ENCODE measurements around the gene GFRA4. TPM values are rescaled to one million over a fixed set of nuclear protein-coding genes. Genes with fewer than 3 reads are reported as not detected.

GFRA4 gene
- total and polyA plus RNA-seq, 2 donors (not counting 1 experiment from before 2014, with no cell fraction given) = not detected

DNA sequence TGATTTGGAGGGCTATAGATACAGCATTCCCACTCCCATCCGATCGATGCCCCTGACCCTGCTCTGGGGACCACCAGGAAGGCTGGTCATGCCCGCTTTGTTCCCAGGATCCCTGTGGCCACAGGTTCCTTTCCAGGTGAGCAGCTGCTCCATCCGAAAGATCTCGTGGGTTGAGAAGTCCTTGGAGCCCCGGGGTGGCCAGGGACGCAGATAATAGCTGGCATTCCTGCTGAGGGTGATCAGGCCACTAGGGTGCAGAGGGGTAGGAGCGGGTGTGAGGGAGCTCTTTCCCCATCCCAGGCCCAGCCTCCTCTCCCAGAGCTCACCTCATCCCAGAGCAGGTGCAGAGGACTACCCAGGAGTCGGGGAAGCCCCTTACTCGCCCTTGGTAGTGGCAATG lies 11.2 kb upstream of the GFRA4 start:
- H2AFZ ChIP-seq (ENCODE audit: insufficient read depth, low read depth, low read length, poor library complexity, severe bottlenecking) = no peak overlapping the region
- intact Hi-C loops (cut with micrococcal nuclease) = no loop called here
- H3K27me3 ChIP-seq (replicated peaks in 1 of 4; ENCODE audit: control extremely low read depth in 1 of 4, control insufficient read depth in 3 of 4, insufficient read depth in 4 of 4, low read length in 3 of 4) = peaks cover 0 to 41% (median 12%) of the 10 kb centered on the region in 4 experiments
- no peaks in the 10 kb centered on the region for H3K79me2 ChIP-seq (ENCODE audit: control insufficient read depth, insufficient read depth, low read length)
- no peak overlapping the region for H3K9ac ChIP-seq (ENCODE audit: low read length)
- no peak overlapping the region for H3K4me3 Mint-ChIP-seq
- no peaks in the 10 kb centered on the region for H3K9me3 Mint-ChIP-seq (ENCODE audit: insufficient read depth)
- H3K9me3 ChIP-seq (ENCODE audit: control extremely low read depth in 1 of 3, control insufficient read depth in 2 of 3, insufficient read depth in 1 of 3, low read length in 2 of 3) = peaks cover 0 to 3% (median 0%) of the 10 kb centered on the region in 3 donors
- no peaks in the 10 kb centered on the region for H3K36me3 ChIP-seq (replicated peaks in 1 of 2; ENCODE audit: control extremely low read depth in 1 of 2, control insufficient read depth in 1 of 2, extremely low read depth in 1 of 2, insufficient read depth in 2 of 2, low read length in 1 of 2)
- H3K27me3 Mint-ChIP-seq = peaks cover 55% of the 10 kb centered on the region
- no peak overlapping the region for H3K4me3 ChIP-seq (ENCODE audit: control extremely low read depth in 1 of 5, extremely low read depth in 1 of 5, insufficient read depth in 1 of 5, low read depth in 2 of 5, low read length in 4 of 5)
- ChIA-PET POLR2A (no interaction called here), CTCF (interaction anchor here (0.7 kb wide), 1 partner anchor 412 kb away, joined by 4 read pairs; no protein-coding TSS in a partner anchor)
- DNase-seq (no peak), ATAC-seq (ENCODE audit: low read depth) (no peak)
- TF ChIP-seq, protein P1, sequence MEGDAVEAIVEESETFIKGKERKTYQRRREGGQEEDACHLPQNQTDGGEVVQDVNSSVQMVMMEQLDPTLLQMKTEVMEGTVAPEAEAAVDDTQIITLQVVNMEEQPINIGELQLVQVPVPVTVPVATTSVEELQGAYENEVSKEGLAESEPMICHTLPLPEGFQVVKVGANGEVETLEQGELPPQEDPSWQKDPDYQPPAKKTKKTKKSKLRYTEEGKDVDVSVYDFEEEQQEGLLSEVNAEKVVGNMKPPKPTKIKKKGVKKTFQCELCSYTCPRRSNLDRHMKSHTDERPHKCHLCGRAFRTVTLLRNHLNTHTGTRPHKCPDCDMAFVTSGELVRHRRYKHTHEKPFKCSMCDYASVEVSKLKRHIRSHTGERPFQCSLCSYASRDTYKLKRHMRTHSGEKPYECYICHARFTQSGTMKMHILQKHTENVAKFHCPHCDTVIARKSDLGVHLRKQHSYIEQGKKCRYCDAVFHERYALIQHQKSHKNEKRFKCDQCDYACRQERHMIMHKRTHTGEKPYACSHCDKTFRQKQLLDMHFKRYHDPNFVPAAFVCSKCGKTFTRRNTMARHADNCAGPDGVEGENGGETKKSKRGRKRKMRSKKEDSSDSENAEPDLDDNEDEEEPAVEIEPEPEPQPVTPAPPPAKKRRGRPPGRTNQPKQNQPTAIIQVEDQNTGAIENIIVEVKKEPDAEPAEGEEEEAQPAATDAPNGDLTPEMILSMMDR (IDR thresholded peaks at IDR 0.05) = no peak
- TF ChIP-seq EZH2 (IDR thresholded peaks at IDR 0.05; ENCODE audit: borderline replicate concordance, insufficient read depth, low read depth, low read length, poor library complexity, severe bottlenecking) = no peak
- H3K27ac ChIP-seq (ENCODE audit: low read length in 2 of 2) = no peak overlapping the region
- H3K4me1 Mint-ChIP-seq = peaks cover 7% of the 10 kb centered on the region
- WGBS (ENCODE audit: insufficient coverage) = 79% methylated on average over 4 of the region's 10 CpGs
- H3K4me1 ChIP-seq (ENCODE audit: control insufficient read depth in 2 of 2, insufficient read depth in 2 of 2, low read length in 2 of 2) = peaks cover 5 to 16% of the 10 kb centered on the region in 2 donors
- H3K4me2 ChIP-seq (replicated peaks; ENCODE audit: low read depth, low read length, poor library complexity, severe bottlenecking) = no peak overlapping the region
- H4K20me1 ChIP-seq (ENCODE audit: control insufficient read depth, insufficient read depth, low read length, poor library complexity, severe bottlenecking) = no peaks in the 10 kb centered on the region
- no peak overlapping the region for H3K27ac Mint-ChIP-seq

DNA sequence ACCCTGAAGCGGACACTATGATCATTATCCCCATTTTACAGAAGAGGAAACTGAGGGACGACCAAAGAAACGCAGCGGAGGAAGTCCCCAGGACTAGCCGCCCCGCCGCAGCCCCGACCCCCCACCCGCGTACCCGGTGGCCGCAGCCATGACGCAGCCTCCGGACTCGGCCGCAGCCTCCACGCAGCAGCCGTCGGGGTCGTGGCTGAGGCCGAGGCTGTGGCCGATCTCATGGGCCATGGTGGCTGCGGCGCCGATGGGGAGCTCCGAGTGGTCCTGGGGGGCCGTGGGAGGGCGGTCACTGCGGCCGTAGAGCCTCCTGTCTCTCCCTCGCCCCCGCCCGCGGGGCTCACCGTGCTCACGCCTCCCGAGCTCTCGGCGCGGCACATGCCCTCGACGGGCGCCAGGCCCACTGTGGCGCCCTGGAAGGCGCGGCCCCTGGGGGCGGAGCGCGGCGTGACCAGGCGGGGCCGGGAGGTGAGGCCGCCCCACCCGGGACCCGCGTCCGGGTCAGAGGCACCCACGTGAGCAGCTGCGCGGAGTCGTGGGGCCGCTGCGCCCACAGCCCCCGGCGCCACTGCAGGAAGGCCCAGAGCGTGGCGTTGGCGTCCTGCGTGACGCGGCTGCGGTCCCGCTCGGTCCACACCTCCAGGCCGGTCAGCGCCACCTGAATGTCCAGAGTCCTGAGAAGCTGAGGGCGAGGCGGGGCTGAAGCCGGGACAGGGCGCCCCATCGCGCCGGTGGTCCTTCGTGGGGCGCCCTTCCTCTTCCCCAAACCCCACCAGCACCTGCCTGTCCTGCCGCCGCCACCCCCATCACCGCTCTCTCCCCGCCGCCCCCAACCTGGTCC lies 10.2 kb upstream of the GFRA4 start:
- ATAC-seq (ENCODE audit: low read depth) = no peak
- H3K27me3 ChIP-seq (replicated peaks in 1 of 4; ENCODE audit: control extremely low read depth in 1 of 4, control insufficient read depth in 3 of 4, insufficient read depth in 4 of 4, low read length in 3 of 4) = peaks cover 0 to 41% (median 12%) of the 10 kb centered on the region in 4 experiments

More for the DNA sequence above, 10.2 kb upstream of the GFRA4 start:
- Mint-ChIP-seq H3K27ac (no peak overlapping the region), H3K9me3 (ENCODE audit: insufficient read depth) (no peaks in the 10 kb centered on the region), H3K27me3 (peaks cover 48% of the 10 kb centered on the region), H3K4me1 (peaks cover 7% of the 10 kb centered on the region), H3K4me3 (no peak overlapping the region)
- whole genome bisulfite sequencing (ENCODE audit: insufficient coverage) = 34% methylated on average over 74 of the region's 90 CpGs
- Histone ChIP-seq H3K9ac (ENCODE audit: low read length) (no peak overlapping the region), H3K9me3 (ENCODE audit: control extremely low read depth in 1 of 3, control insufficient read depth in 2 of 3, insufficient read depth in 1 of 3, low read length in 2 of 3) (peaks cover 0 to 3% (median 0%) of the 10 kb centered on the region in 3 donors), H3K79me2 (ENCODE audit: control insufficient read depth, insufficient read depth, low read length) (no peaks in the 10 kb centered on the region), H3K27ac (ENCODE audit: low read length in 2 of 2) (no peak overlapping the region), H2AFZ (ENCODE audit: insufficient read depth, low read depth, low read length, poor library complexity, severe bottlenecking) (no peak overlapping the region), H3K4me1 (ENCODE audit: control insufficient read depth in 2 of 2, insufficient read depth in 2 of 2, low read length in 2 of 2) (peaks cover 5 to 16% of the 10 kb centered on the region in 2 donors), H3K36me3 (replicated peaks in 1 of 2; ENCODE audit: control extremely low read depth in 1 of 2, control insufficient read depth in 1 of 2, extremely low read depth in 1 of 2, insufficient read depth in 2 of 2, low read length in 1 of 2) (no peaks in the 10 kb centered on the region), H3K4me2 (replicated peaks; ENCODE audit: low read depth, low read length, poor library complexity, severe bottlenecking) (no peak overlapping the region), H3K4me3 (ENCODE audit: control extremely low read depth in 1 of 5, extremely low read depth in 1 of 5, insufficient read depth in 1 of 5, low read depth in 2 of 5, low read length in 4 of 5) (no peak overlapping the region), H4K20me1 (ENCODE audit: control insufficient read depth, insufficient read depth, low read length, poor library complexity, severe bottlenecking) (no peaks in the 10 kb centered on the region)
- CTCF ChIA-PET = no interaction called here
- TF ChIP-seq EZH2 (IDR thresholded peaks at IDR 0.05; ENCODE audit: borderline replicate concordance, insufficient read depth, low read depth, low read length, poor library complexity, severe bottlenecking) = no peak
- TF ChIP-seq, protein P1 (IDR thresholded peaks at IDR 0.05) = no peak
- POLR2A ChIA-PET = no interaction called here
- no peak for DNase-seq
- intact Hi-C loops (cut with micrococcal nuclease) = no loop called here

Data from B cell (primary cell).